Measurements from ENCODE around the gene TRPT1.

- TF ChIP-seq EZH2phosphoT487 (IDR thresholded peaks at IDR 0.05; ENCODE audit: insufficient read depth, low read depth) (no peak), EZH2 (IDR thresholded peaks at IDR 0.05; ENCODE audit: insufficient read depth, poor library complexity, severe bottlenecking) (no peak)
These were observed 11.5 kb upstream of the TRPT1 start for GRCh38 chr11:64237484-64237951.

Data from GM23248 (cell line).